ENCODE measurements around the gene RAPGEF4.

The RAPGEF4 gene

GRCh38 chr2:172702451-172702850, 33.2 kb upstream of the RAPGEF4 start:
- TF ChIP-seq, protein P1, sequence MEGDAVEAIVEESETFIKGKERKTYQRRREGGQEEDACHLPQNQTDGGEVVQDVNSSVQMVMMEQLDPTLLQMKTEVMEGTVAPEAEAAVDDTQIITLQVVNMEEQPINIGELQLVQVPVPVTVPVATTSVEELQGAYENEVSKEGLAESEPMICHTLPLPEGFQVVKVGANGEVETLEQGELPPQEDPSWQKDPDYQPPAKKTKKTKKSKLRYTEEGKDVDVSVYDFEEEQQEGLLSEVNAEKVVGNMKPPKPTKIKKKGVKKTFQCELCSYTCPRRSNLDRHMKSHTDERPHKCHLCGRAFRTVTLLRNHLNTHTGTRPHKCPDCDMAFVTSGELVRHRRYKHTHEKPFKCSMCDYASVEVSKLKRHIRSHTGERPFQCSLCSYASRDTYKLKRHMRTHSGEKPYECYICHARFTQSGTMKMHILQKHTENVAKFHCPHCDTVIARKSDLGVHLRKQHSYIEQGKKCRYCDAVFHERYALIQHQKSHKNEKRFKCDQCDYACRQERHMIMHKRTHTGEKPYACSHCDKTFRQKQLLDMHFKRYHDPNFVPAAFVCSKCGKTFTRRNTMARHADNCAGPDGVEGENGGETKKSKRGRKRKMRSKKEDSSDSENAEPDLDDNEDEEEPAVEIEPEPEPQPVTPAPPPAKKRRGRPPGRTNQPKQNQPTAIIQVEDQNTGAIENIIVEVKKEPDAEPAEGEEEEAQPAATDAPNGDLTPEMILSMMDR (IDR thresholded peaks at IDR 0.05; ENCODE audit: insufficient read depth, low read depth, low read length, missing control alignments) = no peak

DNA sequence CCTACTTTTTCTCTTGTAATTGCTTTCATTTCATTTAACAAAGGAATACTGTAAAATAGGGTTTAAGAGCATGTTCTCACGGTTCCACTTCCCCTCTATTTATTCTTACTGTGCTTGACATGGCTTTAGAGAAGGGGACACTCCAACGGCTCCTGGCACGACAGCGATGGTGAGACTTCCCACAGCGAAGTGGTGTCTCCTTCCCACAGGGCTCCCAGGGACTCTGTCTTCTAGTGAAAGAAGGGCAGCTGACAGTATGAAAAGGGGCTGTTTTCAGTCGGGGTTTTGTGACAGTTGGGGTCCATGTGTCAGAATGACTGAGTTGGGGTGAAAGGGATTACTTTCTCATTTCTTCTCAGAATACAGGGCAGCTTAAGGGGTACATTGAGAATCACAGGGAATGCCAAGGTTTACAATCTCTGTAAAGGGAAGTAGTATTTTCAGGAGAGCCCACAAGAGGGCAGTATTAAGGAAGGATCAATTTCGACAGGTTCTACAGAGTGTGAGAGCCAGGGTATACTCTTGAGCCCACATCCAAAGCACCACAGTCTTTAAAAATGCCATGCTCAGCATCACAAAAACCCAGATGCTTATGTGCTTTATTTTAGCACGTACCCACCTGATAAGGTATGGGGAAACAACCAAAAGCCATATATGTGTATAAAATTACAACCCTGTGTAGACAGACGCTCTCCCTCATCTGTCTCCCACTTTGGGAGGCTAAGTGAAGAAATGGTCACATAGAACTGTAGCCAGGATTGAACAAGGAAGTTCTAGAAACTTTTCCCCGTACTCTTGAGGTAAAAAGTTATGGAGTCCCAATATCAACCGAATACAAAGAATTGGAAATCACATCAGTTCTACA, 31.3 kb upstream of the RAPGEF4 start:
- DNase-seq (ENCODE audit: low read depth) = peak; percentile 50
- H3K4me3 ChIP-seq (ENCODE audit: low read length) = no peak overlapping the region
- TF ChIP-seq, protein P1 (IDR thresholded peaks at IDR 0.05; ENCODE audit: insufficient read depth, low read depth, low read length, missing control alignments) = peak; percentile 53

More at GRCh38 chr2:172702451-172702850, 33.2 kb upstream of the RAPGEF4 start:
- H3K4me3 ChIP-seq (ENCODE audit: low read length) = no peak overlapping the region
- DNase-seq (ENCODE audit: low read depth) = no peak

DNA sequence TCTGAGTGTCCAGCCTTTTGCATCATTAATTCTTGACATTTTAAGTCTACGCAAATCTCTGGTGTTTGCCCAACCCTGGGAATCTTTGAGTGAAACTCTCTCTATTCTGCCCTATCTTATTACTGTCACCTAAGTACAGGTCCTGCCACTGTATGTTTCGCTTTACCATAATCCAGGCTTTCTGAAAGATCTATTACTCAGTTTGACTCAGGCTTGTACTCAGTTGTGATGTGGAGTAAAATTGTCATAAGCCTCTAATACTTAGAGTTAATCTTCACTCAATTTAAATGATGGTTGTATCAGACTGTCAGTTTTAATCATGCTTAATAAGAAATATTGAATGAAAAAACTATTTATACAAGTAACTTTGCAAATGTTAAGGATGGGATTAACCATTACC, 30.3 kb upstream of the RAPGEF4 start:
- H3K4me3 ChIP-seq (ENCODE audit: low read length) = no peak overlapping the region
- no peak for DNase-seq (ENCODE audit: low read depth)
- TF ChIP-seq, protein P1 (IDR thresholded peaks at IDR 0.05; ENCODE audit: insufficient read depth, low read depth, low read length, missing control alignments) = no peak

- no peak overlapping the region for H3K4me3 ChIP-seq (ENCODE audit: low read length)
- no peak for DNase-seq (ENCODE audit: low read depth)
- TF ChIP-seq, protein P1 (IDR thresholded peaks at IDR 0.05; ENCODE audit: insufficient read depth, low read depth, low read length, missing control alignments) = no peak
These were observed 27.4 kb upstream of the RAPGEF4 start for GRCh38 chr2:172708247-172708646.

DNA sequence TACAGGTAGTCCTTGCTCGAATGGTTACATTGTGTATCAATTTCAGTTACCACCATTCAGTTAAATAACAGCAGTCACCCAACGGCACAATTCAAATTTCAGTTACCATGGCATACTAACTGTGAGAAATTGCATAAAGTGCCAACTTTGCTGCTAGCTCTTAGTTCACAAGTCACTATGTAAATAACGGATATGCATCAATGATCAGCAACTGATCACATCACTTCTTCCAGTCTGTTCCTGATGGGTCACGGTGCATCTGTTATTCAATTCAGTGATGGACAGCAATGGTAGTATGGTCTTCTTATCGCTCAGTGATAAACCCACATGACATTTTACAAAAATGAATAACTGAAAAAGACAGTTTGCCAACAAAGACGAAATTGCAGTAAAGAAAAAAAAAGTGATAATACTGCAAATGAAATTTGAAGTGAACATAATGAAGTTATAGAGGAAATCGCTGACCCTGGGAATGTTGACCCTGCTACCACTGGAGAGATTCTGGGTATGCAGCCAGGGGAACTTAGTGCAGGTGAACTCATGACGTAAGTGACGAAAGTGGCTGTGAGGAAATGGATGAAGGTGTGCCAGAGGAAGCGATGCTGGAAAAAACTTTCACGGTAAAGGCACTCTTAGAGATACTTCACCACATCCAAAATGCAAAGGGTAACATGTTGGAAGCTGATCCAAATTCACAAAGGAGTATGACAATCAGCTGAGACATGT, 25.9 kb upstream of the RAPGEF4 start:
- TF ChIP-seq, protein P1 (IDR thresholded peaks at IDR 0.05; ENCODE audit: insufficient read depth, low read depth, low read length, missing control alignments) = no peak

DNA sequence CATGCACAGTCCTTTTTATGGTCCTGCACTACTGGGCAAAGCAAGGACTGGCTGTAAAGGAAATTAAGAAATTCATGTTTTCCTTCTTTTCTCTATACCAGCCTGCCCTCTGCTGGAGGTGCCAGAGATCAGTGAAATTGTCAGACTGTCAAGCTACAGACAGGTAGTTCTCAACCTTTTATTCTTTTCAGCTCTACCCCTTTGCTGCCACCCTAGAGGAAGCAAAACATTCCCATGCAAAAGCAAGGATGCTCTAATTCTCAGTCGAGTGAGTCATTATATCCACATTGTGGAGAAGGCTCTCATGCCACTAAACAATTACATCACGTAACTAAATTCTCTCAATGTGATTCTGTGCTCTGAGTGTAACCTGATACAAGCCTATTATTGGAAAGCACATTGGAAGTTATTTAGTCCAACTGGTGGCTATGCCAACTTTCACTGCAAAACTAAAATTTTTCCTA, 25.0 kb upstream of the RAPGEF4 start:
- no peak overlapping the region for H3K4me3 ChIP-seq (ENCODE audit: low read length)
- TF ChIP-seq, protein P1 (IDR thresholded peaks at IDR 0.05; ENCODE audit: insufficient read depth, low read depth, low read length, missing control alignments) = peak; percentile 79
- peak; percentile 92 for DNase-seq (ENCODE audit: low read depth)

More for the DNA sequence above, 25.9 kb upstream of the RAPGEF4 start:
- DNase-seq (ENCODE audit: low read depth) = no peak
- no peak overlapping the region for H3K4me3 ChIP-seq (ENCODE audit: low read length)

Measured in epithelial cell of esophagus (primary cell).